GM19324 (cell line): Measurements from ENCODE around the gene PCBD2.
"Not testable (repeated sequence)": the region's sequence is repeated elsewhere in the genome, so short reads cannot be mapped to it uniquely, and the experiment has no call there.

Source experiments
- ATAC-seq: cut with Tn5 transposase; IDR thresholded peaks from one replicate; pipeline ENCODE4 v1.9.1; 2021; ENCODE audit warnings: mild to moderate bottlenecking, moderate library complexity; ENCODE audit not compliant: unreplicated experiment, low FRiP score

The PCBD2 gene

GRCh38 chr5:134949316-134949715, 44.4 kb downstream of the PCBD2 start:
- ATAC-seq, result no peak

GRCh38 chr5:134957920-134958608, 53.1 kb downstream of the PCBD2 start:
- no peak for ATAC-seq

DNA sequence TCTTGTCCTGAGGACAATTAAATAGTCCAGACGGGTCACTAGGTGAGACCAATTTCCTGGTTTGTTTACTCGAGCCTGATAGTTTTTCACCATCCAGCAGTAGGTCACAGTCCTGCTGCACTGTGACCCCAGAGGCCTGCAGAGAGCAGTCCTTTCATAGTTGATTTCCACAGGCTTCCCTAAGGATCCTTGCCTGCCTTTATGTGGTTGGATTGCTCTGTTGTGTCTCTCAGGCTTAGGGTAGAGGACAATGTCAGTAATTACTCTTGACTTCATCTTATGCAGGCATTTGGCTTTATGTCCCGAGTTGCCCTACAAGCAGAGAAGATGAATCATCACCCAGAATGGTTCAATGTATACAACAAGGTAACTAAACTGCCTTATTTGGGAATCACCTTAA, 53.8 kb downstream of the PCBD2 start:
- no peak for ATAC-seq

GRCh38 chr5:134963098-134963497, 58.2 kb downstream of the PCBD2 start:
- no peak for ATAC-seq

DNA sequence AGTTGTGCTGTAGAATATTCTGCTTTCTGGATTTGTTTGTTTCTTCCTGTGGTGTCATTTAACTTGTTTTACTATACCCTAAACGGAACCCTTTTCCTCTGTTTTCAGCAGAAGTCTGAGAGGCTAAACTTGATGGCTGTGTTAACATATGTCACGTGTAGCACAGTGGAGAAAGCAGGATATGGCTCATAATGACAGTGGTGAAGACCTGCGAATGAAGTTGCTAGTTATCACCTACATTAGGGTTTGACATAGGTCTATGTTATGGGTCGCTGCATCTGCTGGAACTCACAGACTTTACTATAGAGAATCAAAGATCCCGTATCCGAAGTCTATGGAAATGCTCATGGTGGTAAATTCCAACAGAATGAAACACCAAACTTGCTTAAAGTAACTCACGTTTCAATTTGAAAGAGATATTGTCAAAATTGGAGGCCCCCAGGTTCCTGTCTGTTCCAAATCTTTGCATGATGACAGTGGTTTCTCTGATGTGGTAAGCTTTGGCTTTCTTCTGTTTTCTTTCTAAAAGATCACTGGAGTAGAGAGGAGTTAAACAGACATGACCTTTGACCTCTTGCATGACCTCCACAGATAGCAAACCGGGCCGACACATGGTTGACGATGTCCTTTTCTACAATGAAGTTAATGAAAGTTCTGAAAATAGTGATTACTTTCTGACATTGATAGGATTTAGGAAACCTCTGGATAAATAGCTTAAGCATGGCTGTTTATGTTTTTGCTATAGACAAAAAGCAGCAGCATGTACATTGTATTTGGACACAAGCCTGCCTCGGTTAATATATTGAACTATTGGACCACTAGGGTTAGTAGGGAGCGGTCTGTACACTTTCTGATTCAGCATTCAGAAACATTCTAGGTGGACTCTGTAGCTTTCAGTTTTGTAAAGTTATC, 59.7 kb downstream of the PCBD2 start:
- ATAC-seq, result no peak

GRCh38 chr5:134965271-134965825, 60.4 kb downstream of the PCBD2 start:
- no peak for ATAC-seq

GRCh38 chr5:134967607-134968006, 62.7 kb downstream of the PCBD2 start, which contains the start of gene CATSPER3:
CATSPER3 (plus strand) TSS chr5:134967907; CDS start chr5:134967992, 85 bp downstream.
- no peak for ATAC-seq

DNA sequence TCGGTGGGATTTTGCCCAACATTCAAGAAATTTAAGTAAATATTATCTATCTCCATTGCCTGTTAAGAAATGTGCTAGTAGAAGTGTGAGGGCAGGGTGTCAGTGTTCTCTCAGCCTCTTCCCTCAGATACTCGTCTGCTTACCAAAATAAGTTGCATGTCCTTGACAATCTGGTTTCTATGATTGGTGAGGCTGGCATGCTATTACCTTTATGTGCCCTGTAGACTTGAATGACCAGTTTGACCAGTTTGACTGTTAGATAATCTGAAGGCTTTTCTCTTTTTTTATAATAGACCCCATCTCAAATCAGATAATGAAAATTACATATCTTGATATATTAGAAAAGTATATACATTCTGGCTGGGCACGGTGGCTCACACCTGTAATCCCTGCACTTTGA, 63.1 kb downstream of the PCBD2 start:
- no peak for ATAC-seq

- no peak for ATAC-seq
These were observed 64.2 kb downstream of the PCBD2 start for GRCh38 chr5:134969166-134969565.

- no peak for ATAC-seq
These were observed 70.3 kb downstream of the PCBD2 start for GRCh38 chr5:134975078-134975715.

- ATAC-seq, result no peak
These were observed 70.9 kb downstream of the PCBD2 start for GRCh38 chr5:134975843-134976242.

- no peak for ATAC-seq
These were observed 71.9 kb downstream of the PCBD2 start for GRCh38 chr5:134976841-134977240.

- no peak for ATAC-seq
These were observed 74.5 kb downstream of the PCBD2 start for GRCh38 chr5:134979416-134979815.

- no peak for ATAC-seq
These were observed 77.3 kb downstream of the PCBD2 start for GRCh38 chr5:134982230-134982629.

- ATAC-seq, result no peak
These were observed 84.4 kb downstream of the PCBD2 start for GRCh38 chr5:134989266-134989830.

DNA sequence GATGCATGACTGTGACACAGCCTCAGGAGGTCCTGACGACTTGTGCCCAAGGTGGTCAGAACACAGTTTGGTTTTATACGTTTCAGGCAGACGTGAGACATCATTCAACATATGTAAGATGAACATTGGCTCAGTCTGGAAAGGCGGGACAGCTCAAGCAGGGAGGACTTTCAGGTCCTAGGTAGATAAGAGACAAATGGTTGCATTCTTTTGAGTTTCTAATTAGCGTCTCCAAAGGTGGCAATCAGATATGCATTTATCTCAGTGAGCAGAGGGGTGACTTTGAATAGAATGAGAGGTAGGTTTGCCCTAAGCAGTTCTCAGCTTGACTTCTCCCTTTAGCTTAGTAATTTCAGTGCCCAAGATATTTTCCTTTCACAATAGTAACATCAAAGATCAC, 85.3 kb downstream of the PCBD2 start:
- ATAC-seq, result not testable (repeated sequence)

DNA sequence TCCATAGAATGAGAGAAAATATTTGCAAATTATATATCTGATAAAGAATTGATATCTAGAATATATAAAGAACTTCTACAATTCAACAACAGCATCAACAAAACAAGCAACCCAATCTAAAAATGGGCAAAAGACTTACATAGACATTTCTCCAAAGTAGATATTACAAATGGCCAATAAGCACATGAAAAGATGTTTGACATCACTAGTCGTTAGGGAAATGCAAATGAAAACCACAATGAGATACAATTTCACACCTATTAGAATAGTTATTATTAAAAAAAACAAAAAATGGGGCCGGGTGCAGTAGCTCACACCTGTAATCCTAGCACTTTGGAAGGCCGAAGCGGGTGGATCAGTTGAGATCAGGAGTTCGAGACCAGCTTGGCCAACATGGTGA, 87.2 kb downstream of the PCBD2 start:
- ATAC-seq, result no peak

- no peak for ATAC-seq
These were observed 88.2 kb downstream of the PCBD2 start for GRCh38 chr5:134993161-134993560.

GRCh38 chr5:134994560-134995156, 89.7 kb downstream of the PCBD2 start:
- ATAC-seq, result no peak

GRCh38 chr5:134995850-134996402, 91.0 kb downstream of the PCBD2 start:
- ATAC-seq, result no peak
